Esophagus squamous epithelium (tissue), 5 donors: ENCODE measurements around the gene RIOK1. TPM values are rescaled to one million over a fixed set of nuclear protein-coding genes. Genes with fewer than 3 reads are reported as not detected.

ENCODE experiments used
- DNase-seq: peaks from one replicate; lab custom pipeline; 2025; lab: John Stamatoyannopoulos, UW
- H3K27ac ChIP-seq, 4 donors: fragments of 200-600 bp; sonication (generic); one replicate each; pipeline ENCODE4 v1.5.1; 2016 to 2019; ENCODE audit warnings: mild to moderate bottlenecking in 1 of 4
- H3K27me3 ChIP-seq, 4 donors: fragments of 200-600 bp; sonication (generic); 1 replicate in 3 of 4; 2 replicates in 1 of 4; pipeline versions ENCODE4 v1.5.1 to v1.6.0; 2017 to 2021; ENCODE audit warnings: antibody characterized with exemption in 1 of 4
- H3K36me3 ChIP-seq, 3 donors: fragments of 200-600 bp; sonication (generic); one replicate each; pipeline ENCODE4 v1.5.1; 2016 to 2019
- H3K4me1 ChIP-seq, 3 donors: fragments of 200-600 bp; sonication (generic); one replicate each; pipeline ENCODE4 v1.5.1; 2017 to 2019
- H3K4me3 ChIP-seq, 4 donors: fragments of 200-600 bp; sonication (generic); 1 replicate in 3 of 4; 2 replicates in 1 of 4; pipeline ENCODE4 v1.5.1; 2016 to 2019; ENCODE audit warnings: mild to moderate bottlenecking in 2 of 4, moderate library complexity in 1 of 4
- H3K9me3 ChIP-seq, 3 donors: fragments of 200-600 bp; sonication (generic); one replicate each; pipeline ENCODE4 v1.5.1; 2016 to 2019
- POLR2A ChIP-seq, 4 donors: fragments of 450-650 bp; IDR thresholded peaks; one replicate each; pipeline ENCODE4 v1.6.1; 2017; ENCODE audit warnings: antibody characterized with exemption in 4 of 4, mild to moderate bottlenecking in 4 of 4, moderate library complexity in 3 of 4
- WGBS, 2 donors: methylation state at CpG; one replicate each; pipeline ENCODE4 v1.1.5; 2018; 5-methylcytosine and 5-hydroxymethylcytosine counted together
- intact Hi-C: fragments of 100-400 bp; cut with DNase I; formaldehyde crosslinking; loops from one replicate; pipeline ENCODE4 v1.15.0; 2022
- total RNA-seq, 4 donors: library from RNA; depleted of rRNA; stranded (reverse); fragments of >200 nt; gene quantifications; one replicate each; pipeline ENCODE4 v1.1.0, GENCODE V29; 2016
- TF ChIP-seq, protein P1 (sequence below), 6 experiments: fragments of 450-650 bp in 4 of 6; fragments of 200-600 bp in 2 of 6; sonication (generic) in 2 of 6; IDR thresholded peaks; one replicate each; pipeline ENCODE4 v1.5.1; 2016 to 2019; ENCODE audit warnings: antibody characterized with exemption in 6 of 6, mild to moderate bottlenecking in 4 of 6, moderate library complexity in 4 of 6
- donor health status: DM: yes; HTN: yes; CAD: no.

The RIOK1 gene
- total RNA-seq, 4 donors from 2014 or later, result 9.3 to 28.2 (median 22.9) TPM

DNA sequence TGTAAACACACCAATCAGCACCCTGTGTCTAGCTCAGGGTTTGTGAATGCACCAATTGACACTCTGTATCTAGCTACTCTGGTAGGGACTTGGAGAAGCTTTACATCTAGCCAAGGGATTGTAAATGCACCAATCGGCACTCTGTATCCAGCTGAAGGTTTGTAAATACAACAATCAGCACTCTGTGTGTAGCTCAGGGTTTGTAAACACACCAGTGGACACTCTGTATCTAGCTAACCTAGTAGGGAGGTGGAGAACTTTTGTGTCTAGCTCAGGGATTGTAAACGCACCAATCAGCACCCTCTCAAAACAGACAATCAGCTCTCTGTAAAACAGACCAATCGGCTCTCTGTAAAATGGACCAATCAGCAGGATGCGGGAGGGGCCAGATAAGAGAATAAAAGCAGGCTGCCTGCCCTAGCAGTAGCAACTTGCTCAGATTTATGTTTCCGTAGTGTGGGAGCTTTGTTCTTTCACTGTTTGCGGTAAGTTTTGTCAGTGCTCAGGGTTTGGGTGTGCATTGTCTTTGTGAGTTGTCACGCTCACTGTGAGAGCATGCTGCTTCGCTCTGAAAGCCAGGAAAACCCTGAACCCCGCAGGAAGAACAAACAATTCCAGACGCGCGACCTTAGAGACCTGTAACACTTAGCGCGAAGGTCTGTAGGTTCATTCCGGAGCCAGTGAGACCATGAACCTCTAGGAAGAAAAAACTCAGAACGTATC, 37.0 kb downstream of the RIOK1 start:
- H3K27ac ChIP-seq, result peak overlapping the region; percentile 81 to 87 (median 84)

DNA sequence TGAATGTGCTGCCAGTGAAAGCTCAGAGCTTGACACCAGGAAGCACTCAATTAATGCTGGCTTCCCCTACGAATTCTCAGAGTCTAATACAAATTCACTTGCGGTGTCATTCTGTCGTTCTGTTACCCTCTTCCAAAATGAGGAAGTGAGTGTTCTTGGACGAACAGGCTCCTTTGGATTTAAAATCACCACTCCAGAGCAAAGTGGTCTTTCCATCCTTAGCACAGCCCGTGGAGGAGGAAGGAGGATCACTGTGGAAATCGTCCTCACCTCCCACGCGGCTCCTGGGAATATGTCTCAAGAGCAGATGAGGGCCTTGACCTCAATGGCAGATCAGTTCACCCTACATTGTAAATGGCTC, 41.7 kb downstream of the RIOK1 start:
- no peak overlapping the region for H3K4me3 ChIP-seq
- no peak for DNase-seq
- H3K36me3 ChIP-seq, result no peaks in the 10 kb centered on the region
- no peaks in the 10 kb centered on the region for H3K27me3 ChIP-seq
- no peak overlapping the region for H3K27ac ChIP-seq
- H3K4me1 ChIP-seq, result peaks cover 0 to 42% (median 0%) of the 10 kb centered on the region in 3 donors
- no peaks in the 10 kb centered on the region for H3K9me3 ChIP-seq
- TF ChIP-seq, protein P1, sequence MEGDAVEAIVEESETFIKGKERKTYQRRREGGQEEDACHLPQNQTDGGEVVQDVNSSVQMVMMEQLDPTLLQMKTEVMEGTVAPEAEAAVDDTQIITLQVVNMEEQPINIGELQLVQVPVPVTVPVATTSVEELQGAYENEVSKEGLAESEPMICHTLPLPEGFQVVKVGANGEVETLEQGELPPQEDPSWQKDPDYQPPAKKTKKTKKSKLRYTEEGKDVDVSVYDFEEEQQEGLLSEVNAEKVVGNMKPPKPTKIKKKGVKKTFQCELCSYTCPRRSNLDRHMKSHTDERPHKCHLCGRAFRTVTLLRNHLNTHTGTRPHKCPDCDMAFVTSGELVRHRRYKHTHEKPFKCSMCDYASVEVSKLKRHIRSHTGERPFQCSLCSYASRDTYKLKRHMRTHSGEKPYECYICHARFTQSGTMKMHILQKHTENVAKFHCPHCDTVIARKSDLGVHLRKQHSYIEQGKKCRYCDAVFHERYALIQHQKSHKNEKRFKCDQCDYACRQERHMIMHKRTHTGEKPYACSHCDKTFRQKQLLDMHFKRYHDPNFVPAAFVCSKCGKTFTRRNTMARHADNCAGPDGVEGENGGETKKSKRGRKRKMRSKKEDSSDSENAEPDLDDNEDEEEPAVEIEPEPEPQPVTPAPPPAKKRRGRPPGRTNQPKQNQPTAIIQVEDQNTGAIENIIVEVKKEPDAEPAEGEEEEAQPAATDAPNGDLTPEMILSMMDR (IDR thresholded peaks at IDR 0.05), result no peak
- TF ChIP-seq POLR2A (IDR thresholded peaks at IDR 0.05), result no peak
- WGBS, 2 donors, result 63 to 73% methylated on average over 7 to 8 of the region's 8 CpGs
- intact Hi-C loops, result no loop called here

More for the DNA sequence above, 37.0 kb downstream of the RIOK1 start:
- WGBS, 2 donors, result 48 to 58% methylated on average over 15 of the region's 16 CpGs
- intact Hi-C loops, result loop anchor here (10.0 kb wide), 1 partner anchor 158 kb away; no protein-coding TSS in a partner anchor
- Histone ChIP-seq H3K36me3 (no peaks in the 10 kb centered on the region), H3K9me3 (peaks cover 0 to 5% (median 0%) of the 10 kb centered on the region in 3 donors), H3K4me3 (peak overlapping the region; percentile 6 to 50 (median 32)), H3K4me1 (peaks cover 0 to 36% (median 0%) of the 10 kb centered on the region in 3 donors), H3K27me3 (no peaks in the 10 kb centered on the region)
- DNase-seq, result no peak
- TF ChIP-seq, protein P1 (IDR thresholded peaks at IDR 0.05), result no peak
- TF ChIP-seq POLR2A (IDR thresholded peaks at IDR 0.05), result peak in 2 of 4 donors; percentile 47 to 50

DNA sequence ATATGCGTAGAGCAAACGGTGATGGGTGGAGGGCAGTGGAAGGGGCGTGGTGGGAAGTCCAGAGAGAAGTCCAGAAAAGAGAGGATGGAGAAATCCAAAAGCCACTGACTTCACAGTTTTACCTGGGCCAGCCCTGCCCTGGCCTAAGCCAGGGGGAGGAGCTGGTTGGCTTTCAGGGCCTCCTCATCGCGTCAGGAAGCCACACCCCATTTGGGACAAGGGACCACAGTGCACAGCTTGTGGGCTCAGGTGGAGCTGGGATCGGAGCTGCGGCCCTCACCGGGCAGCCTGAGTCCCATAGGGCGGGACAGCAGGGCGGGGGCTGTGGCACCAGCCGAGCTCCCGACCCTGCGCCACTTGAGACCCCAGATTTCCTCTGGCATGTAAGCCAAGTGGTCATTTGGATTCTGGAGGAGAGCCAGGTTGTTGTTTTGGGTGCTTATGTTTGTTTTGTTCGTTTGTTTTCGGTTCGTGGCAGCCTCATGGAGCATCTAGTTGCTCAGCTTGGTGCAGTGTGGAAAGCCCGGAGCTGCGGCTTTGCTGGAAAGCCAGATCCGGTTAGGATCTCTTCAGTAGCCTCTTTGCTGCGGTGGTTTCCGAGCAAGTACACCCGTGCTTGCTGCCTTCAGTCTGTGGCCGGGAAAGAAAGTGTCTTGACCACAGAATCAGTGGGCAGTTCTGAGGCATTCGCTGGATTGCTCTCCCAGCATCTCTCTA, 42.2 kb downstream of the RIOK1 start:
- peak overlapping the region in 1 of 4 donors; percentile 5 for H3K4me3 ChIP-seq
- 59 to 82% methylated on average over 13 to 16 of the region's 24 CpGs for WGBS, 2 donors
- H3K27me3 ChIP-seq, result no peaks in the 10 kb centered on the region
- intact Hi-C loops, result no loop called here
- no peaks in the 10 kb centered on the region for H3K9me3 ChIP-seq
- H3K4me1 ChIP-seq, result peaks cover 0 to 37% (median 0%) of the 10 kb centered on the region in 3 donors
- H3K27ac ChIP-seq, result peak overlapping the region in 1 of 4 donors; percentile 23
- TF ChIP-seq POLR2A (IDR thresholded peaks at IDR 0.05), result no peak
- TF ChIP-seq, protein P1 (IDR thresholded peaks at IDR 0.05), result no peak
- DNase-seq, result no peak
- H3K36me3 ChIP-seq, result no peaks in the 10 kb centered on the region

DNA sequence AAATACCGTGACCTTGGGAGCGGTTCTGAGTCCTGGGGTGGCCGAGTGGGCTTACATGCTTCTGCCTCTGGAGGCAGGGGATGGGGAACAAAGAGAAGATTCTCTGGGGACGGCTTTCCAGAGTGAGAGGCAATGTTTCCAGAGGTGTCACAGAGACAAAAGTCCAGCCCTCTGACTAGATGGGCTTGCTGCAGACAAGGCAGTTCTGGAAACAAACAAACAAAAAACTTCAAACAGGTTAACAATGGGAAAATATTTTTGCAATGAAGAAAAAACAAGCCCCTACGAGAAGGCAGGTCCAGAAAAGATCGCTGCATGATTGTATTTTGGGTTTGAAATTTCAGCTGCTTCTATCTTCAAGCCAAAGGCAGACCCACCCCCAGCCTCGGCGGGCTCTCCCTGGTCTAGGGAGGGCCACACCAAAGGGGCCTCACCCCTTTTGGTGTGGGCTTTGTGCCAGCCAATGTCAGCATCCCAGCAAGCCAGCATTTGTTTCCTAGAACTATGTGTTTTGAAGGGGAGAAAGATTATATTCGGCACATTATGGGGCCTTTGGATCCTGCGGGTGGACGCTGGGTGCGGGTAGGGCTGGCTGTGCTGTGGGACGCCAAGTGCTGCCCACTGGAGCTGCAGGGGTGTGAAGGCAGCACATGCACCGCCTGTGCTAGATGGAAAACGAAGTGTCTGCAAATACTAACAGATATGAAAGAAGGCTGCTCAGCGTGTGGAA, 42.9 kb downstream of the RIOK1 start:
- Histone ChIP-seq H3K27ac (no peak overlapping the region), H3K4me1 (peaks cover 0 to 30% (median 0%) of the 10 kb centered on the region in 3 donors), H3K36me3 (no peaks in the 10 kb centered on the region), H3K9me3 (no peaks in the 10 kb centered on the region), H3K4me3 (no peak overlapping the region), H3K27me3 (no peaks in the 10 kb centered on the region)
- TF ChIP-seq POLR2A (IDR thresholded peaks at IDR 0.05), result no peak
- TF ChIP-seq, protein P1 (IDR thresholded peaks at IDR 0.05), result no peak
- intact Hi-C loops, result no loop called here
- 61 to 66% methylated on average over 9 to 11 of the region's 16 CpGs for WGBS, 2 donors
- no peak for DNase-seq
